OCI-LY7 (cell line): ENCODE measurements around the gene FNTB.

Source experiments
- CTCF ChIP-seq: fragments of 200-600 bp; sonication (generic); conservative IDR thresholded peaks from 2 replicates; pipeline ENCODE4 v1.5.1; 2014; ENCODE audit warnings: mild to moderate bottlenecking, antibody characterized with exemption, low read length, moderate library complexity, mixed read lengths
- EZH2phosphoT487 ChIP-seq: fragments of 200-600 bp; sonication (generic); IDR thresholded peaks from 2 replicates; pipeline ENCODE4 v1.6.1; 2018; ENCODE audit warnings: low read depth, borderline replicate concordance, mild to moderate bottlenecking, mixed run types, antibody characterized with exemption, low read length, moderate library complexity, mixed read lengths

- TF ChIP-seq CTCF (no peak), EZH2phosphoT487 (no peak)
Observed at GRCh38 chr14:65028937-65029336, 42.2 kb downstream of the FNTB start.
